NCI-H187 (cell line): Measurements from ENCODE around the gene DUS2.

Experiments used
- DNase-seq, 2 experiments: peaks; one replicate each; lab custom pipeline; 2025; lab: John Stamatoyannopoulos, UW

DUS2 gene

GRCh38 chr16:68126395-68126794 is 103.3 kb downstream of the DUS2 start:
- DNase-seq: no peak

GRCh38 chr16:68128577-68129305 is 105.7 kb downstream of the DUS2 start:
- DNase-seq: no peak
